ENCODE data around the gene SIAE.

GRCh38 chr11:124592627-124593026 lies 80.9 kb downstream of the SIAE start:
- TF ChIP-seq CTCF (conservative IDR thresholded peaks at IDR 0.05) (no peak), ZFX (IDR thresholded peaks at IDR 0.05) (no peak)
